ENCODE measurements around the gene BACH2. TPM values are rescaled to one million over a fixed set of nuclear protein-coding genes. Genes with fewer than 3 reads are reported as not detected.

Gene BACH2
- total and polyA plus RNA-seq, 9 of the 15 experiments (the other 6 are each of a cell fraction or from before 2014, with no cell fraction given): 0.06 to 3.1 (median 0.59) TPM

GRCh38 chr6:90286884-90287488 lies 9.7 kb downstream of the BACH2 start (continued):
- TF ChIP-seq STAT6 (CRISPR knock-in tag; IDR thresholded peaks at IDR 0.05) (no peak), HEY1 (CRISPR knock-in tag; IDR thresholded peaks at IDR 0.05; ENCODE audit: borderline replicate concordance) (no peak), ZZZ3 (IDR thresholded peaks at IDR 0.05) (no peak), JUN (IDR thresholded peaks at IDR 0.05; ENCODE audit: borderline replicate concordance, low read depth, low read length) (no peak), JUN (CRISPR knock-in tag; IDR thresholded peaks at IDR 0.05; ENCODE audit: borderline replicate concordance) (no peak), RCOR1 (IDR thresholded peaks at IDR 0.05; ENCODE audit: borderline replicate concordance in 1 of 2, low read depth in 2 of 2, low read length in 2 of 2) (no peak)
- TF ChIP-seq, protein P1, sequence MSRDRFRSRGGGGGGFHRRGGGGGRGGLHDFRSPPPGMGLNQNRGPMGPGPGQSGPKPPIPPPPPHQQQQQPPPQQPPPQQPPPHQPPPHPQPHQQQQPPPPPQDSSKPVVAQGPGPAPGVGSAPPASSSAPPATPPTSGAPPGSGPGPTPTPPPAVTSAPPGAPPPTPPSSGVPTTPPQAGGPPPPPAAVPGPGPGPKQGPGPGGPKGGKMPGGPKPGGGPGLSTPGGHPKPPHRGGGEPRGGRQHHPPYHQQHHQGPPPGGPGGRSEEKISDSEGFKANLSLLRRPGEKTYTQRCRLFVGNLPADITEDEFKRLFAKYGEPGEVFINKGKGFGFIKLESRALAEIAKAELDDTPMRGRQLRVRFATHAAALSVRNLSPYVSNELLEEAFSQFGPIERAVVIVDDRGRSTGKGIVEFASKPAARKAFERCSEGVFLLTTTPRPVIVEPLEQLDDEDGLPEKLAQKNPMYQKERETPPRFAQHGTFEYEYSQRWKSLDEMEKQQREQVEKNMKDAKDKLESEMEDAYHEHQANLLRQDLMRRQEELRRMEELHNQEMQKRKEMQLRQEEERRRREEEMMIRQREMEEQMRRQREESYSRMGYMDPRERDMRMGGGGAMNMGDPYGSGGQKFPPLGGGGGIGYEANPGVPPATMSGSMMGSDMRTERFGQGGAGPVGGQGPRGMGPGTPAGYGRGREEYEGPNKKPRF (IDR thresholded peaks at IDR 0.05; ENCODE audit: low read depth, low read length): no peak

Data from K562 (cell line).